ENCODE measurements around the gene MAFF.

- TF ChIP-seq CTCF (IDR thresholded peaks at IDR 0.05): no peak
- no peak for TF ChIP-seq POLR2A (IDR thresholded peaks at IDR 0.05)
Observed at GRCh38 chr22:38175206-38176118, 26.3 kb upstream of the MAFF start.

All from uterus (tissue), 2 donors.